GM21529 (cell line): ENCODE measurements around the gene C1QTNF8.

Experiments used
- ATAC-seq: cut with Tn5 transposase; IDR thresholded peaks from one replicate; pipeline ENCODE4 v1.9.1; 2021; ENCODE audit not compliant: unreplicated experiment

Gene C1QTNF8

DNA sequence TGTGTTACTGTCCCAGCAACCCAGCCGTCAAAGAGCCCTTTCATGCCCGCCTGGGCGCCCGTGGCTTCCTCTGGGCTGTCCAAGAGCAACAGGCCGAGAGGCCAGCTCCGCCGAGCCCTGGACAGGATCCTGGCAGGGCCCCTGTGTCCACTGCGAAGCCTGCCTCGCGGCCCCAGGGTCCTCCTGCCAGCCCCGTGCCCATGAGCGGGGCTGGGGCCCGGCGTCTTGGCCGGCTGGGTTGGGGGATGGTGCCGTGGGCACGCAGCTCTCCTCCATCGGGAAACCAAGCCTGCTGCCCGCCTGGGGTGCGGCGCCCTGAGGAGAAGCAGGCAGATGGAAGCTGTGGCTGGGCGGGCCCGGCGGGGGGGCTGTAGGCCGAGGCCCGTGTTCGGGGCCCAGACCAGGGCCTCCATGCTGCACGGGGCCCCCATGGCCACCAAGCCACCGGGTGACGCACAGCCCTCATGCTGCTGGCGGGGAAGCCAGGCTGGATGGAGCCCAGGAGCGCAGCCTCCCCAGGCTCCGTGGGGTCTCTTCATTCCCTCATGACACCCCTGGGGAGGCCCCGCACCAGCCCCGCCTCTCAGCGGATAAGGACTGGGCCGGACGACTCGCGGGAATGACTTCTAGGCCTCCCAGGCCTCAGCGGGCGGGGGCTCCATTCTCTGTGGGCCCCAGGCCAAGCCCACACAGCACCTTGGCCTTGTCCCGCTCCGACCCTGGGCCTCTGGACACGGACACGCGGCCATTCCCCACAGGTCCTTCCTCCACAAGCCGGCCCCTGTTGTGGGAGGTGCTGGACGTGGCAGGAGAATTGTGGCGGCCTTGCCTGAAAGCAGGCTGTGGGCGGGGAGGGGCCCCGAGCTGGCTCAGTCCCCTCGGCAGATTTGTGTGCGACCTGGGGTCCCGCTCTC is at the start of gene C1QTNF8:
Gene C1QTNF8 (minus strand): TSS at position 76 of the 914 bp plus-strand sequence. CDS start 1,322 bp downstream, outside the sequence.
- ATAC-seq, result no peak

DNA sequence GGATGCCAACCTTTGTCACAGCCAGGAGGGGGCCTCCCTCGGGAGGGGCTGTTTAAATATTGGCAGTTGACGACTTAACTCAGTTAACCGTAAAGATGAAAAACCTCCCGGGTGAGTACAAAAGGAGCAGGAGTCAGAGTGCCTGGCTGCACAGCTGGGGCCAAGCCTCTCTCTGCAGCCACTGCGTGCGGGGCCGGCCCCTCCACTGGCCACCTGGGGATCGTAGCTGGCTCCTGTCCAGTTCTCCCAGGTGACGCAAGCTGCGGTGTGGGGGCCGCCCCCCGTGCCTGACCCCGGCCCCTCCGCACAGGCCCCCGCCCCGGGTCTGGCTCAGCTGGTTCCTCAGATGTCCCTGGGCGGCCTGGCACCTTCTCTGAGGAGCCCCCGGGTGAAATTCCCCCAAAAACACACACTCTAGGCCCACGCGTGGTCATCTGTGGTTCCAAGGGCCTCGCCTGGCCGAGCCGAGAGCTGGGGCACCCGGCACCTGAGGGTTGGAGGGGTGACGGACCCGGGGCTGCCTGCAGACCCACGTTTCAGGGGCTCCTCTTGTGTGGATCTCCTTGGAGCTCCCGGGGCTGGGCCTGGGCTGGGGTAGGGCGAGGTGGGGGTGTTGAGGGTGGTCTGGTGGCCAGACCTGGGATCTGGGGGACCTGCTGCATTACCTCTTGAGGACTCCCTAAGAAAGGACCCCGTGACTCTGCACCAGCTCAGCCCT is 49.5 kb upstream of the C1QTNF8 start:
- no peak for ATAC-seq

GRCh38 chr16:1144476-1145382 is 48.7 kb upstream of the C1QTNF8 start:
- no peak for ATAC-seq

DNA sequence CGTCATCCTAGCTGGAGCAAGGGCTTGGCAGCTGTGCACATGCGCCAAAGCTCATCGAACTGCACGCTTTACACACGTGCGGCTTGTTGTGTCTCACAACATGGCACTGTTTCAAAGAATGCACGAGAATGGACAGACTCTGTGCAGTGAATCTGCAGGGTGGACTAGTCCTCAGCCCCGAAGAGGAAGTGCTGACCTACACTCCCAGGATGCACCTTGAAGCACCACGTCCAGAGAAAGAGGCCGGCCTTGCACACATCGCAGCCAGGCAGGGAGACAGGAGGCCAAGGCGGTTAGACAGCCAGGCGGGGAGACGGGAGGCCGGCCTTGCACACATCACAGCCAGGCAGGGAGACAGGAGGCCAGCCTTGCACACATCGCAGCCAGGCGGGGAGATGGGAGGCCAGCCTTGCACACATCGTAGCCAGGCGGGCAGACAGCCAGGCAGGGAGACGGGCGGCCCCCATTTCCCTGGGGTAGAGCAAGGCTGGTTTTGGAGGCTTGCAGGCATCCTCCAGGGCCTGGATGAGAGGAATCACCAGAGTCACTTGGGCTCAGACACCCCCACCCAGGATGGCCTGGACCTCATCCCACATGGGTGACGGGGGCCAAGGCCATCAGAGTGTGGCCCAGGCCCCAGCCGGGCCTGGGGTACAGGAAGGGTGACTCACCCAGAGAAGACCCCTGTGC is 47.9 kb upstream of the C1QTNF8 start:
- ATAC-seq, result no peak

- no peak for ATAC-seq
Measured at GRCh38 chr16:1142911-1143310, 46.9 kb upstream of the C1QTNF8 start.

- no peak for ATAC-seq
Measured at GRCh38 chr16:1141716-1142115, 45.7 kb upstream of the C1QTNF8 start.

GRCh38 chr16:1141191-1141590 is 45.1 kb upstream of the C1QTNF8 start:
- ATAC-seq, result no peak

- ATAC-seq, result no peak
Measured at GRCh38 chr16:1140582-1141162, 44.6 kb upstream of the C1QTNF8 start.

GRCh38 chr16:1137604-1138003 is 41.6 kb upstream of the C1QTNF8 start:
- no peak for ATAC-seq

DNA sequence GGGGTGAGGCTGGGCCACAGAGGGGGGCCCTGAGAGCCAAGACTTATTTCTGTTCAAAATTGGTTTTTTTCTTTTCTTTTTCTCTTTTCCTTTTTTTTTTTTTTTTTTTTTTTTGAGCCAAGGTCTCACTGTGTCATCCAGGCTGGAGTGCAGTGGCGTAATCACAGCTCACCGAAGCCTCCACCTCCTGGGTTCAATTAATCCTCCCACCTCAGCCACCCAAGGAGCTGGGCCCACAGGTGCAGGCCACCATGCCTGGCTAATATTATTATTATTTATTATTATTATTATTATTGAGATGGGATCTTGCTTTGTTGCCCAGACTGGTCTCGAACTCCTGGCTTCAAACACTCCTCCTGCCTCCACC is 39.4 kb upstream of the C1QTNF8 start:
- no peak for ATAC-seq

DNA sequence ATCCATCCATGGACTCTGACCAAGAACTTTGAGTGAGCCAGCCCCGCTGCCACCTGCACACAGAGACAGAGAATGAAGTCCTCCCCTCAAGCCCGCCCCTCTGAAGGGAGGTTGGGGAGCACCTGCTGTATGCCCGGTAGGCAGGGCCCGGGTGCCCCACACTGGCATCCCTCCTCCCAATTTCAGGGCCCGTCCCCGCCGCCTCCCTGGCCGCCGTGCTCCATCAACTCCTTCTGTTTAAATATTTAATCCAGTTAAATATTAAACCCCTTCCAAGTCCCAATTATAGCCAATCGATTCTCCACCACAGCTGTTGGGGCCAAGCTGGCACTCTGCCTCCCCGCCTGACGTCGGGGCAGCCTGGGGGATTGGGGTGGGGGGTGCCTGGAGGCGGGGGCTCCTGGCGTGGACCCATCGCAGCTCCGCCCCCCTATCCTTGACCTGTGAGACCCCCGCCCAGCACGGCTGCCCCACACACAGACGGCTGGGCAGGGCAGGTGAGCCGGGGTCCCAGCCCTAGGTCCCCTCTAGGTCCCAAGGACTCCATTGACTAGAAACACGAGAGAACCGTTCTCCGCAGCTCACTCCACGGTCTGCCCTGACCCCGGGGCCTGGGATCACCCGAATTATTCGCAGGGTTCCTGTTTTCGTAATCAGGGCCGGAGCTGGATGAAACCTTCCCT is 38.9 kb upstream of the C1QTNF8 start:
- no peak for ATAC-seq

DNA sequence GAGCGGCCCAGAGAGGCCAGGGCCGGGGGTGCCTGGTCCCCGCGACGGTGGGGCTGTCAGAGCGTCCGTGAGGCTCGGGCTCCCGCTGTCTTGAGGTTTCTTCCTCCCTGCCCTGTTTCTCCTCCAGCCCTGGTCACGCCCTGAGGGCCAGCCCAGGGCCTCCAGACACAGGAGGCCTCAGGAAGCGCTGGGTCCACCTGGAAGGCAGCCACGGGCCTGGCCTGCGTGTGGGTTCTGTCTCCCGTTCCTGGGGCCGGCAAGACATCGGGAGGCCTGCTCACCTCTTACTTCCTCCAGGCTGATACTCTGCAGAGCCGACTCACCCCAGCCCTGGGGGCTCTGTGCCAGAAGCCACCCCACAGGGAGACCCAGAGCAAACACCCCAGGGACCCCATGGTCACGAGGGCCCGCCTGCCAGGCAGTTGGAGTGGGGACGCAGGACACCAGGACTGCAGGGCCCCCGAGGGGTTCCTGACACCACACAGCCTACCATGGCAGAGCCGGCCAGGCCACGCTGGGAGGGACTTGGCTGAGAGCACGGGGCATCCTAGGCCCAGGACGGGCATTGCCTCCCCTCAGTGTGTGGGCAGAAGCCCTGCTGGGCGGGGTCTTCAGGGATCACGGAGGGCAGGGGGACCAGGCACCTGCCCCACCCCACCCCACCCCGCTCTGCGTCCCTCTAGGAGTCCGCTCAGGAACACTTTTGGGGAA is 37.9 kb upstream of the C1QTNF8 start:
- no peak for ATAC-seq

DNA sequence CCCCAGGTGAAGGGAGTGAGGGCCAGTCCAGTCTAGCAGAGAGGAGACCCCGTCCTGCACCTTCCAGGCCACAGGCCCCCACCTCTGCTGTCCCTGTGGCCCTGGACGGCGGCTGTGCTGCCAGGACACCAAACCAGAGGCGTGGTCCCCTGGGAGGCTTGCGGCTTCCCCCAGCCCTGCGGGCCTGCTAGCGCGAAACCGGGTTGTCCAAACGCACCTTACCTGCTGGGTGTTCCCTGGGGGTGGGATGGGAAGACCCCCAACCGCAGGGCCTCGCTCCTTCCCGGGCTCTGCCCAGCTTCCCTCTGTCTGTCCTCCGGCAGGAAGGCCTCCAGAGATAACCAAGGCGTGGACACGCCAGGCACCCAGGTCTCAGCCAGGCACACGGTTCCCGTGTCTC is 37.2 kb upstream of the C1QTNF8 start:
- no peak for ATAC-seq

DNA sequence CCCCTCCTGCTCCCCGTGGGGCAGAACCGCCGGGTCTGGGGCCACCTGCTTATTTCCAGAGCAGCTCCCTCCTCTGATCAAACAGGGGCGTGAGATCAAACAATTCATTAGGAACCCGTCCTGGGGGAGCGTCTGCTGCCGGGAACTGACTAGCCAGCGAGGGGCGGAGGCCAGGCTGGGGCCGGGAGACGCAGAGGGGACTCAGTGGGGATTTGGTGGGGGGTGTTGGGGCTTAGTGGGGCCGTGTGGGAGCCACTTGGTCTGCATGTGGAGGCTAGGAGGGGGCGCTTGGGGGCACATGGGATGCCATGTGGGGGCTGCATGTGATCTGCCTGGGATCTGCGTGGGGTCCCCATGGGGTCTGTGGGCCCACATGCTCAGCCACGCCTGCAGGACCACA is 36.4 kb upstream of the C1QTNF8 start:
- no peak for ATAC-seq

DNA sequence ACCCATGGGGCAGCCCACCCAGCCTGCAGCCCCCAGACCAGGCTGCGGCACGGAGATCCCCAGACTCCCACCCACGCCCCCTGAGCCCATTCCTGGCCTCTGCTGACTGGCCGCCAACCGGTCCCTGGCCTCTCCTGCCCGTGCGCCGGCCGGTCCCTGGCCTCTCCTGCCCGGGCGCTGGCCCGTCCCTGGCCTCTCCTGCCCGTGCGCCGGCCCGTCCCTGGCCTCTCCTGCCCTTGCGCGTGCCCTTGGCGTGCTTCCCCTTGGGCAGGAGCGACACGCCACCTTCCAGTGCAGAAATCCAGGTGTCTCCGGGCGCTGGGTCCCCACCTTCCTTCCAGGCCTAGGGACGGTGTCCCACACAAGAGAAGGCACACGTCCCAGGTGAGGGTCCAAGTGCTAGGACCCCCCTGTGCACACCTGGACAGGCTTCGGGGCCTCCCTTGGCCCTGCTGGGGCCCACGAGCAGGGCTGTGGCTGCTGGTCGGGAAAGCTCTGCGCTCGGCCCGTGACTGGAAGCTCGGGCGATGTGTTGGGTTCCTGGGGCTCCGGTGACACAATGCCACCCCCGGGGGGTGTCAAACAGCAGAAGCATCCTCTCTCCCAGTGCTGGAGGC is 35.4 kb upstream of the C1QTNF8 start:
- no peak for ATAC-seq

DNA sequence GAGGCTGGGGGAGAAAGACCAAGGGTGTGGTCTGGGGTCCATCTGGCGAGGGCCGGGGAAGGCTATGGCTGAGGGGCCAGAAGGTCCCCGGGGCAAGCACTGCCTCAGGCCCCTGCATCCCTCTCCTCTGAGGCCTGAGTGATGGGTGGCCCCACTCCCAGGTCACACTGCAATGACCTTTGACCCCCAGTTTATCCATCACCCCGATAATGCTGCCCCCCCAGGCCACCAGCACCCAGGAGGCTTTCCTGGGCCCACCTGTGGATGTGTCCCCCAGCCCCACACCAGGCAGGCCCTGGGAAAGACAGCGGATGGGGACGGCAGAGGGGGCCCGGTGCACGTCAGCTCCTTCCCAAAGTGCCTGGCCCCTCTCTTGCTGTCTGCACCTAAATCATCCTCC is 34.3 kb upstream of the C1QTNF8 start:
- ATAC-seq, result no peak

GRCh38 chr16:1129106-1129960 is 33.3 kb upstream of the C1QTNF8 start:
- ATAC-seq, result no peak
